Measurements from ENCODE around the gene IL10RB. TPM values are rescaled to one million over a fixed set of nuclear protein-coding genes. Genes with fewer than 3 reads are reported as not detected.
"Not testable (repeated sequence)": the region's sequence is repeated elsewhere in the genome, so short reads cannot be mapped to it uniquely, and the experiment has no call there.

The IL10RB gene
- total RNA-seq, 1 experiment from 2014 or later = 28.2 TPM

DNA sequence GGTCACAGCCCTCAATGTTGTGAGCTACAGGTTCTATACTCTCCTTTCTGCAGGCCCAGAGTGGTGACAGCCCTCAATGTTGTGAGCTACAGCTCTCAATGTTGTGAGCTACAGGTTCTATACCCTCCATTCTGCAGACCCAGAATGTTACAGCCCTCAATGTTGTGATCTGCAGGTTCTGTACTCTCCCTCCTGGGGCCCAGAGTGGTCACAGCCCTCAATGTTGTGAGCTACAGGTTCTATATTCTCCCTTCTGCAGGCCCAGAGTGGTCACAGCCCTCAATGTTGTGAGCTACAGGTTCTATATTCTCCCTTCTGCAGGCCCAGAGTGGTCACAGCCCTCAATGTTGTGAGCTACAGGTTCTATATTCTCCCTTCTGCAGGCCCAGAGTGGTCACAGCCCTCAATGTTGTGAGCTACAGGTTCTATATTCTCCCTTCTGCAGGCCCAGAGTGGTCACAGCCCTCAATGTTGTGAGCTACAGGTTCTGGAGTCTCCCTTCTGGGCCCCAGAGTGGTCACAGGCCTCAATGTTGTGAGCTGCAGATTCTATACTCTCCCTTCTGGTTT, 26.5 kb upstream of the IL10RB start:
- not testable (repeated sequence) for DNase-seq (ENCODE audit: extremely low read depth, low read depth)

DNA sequence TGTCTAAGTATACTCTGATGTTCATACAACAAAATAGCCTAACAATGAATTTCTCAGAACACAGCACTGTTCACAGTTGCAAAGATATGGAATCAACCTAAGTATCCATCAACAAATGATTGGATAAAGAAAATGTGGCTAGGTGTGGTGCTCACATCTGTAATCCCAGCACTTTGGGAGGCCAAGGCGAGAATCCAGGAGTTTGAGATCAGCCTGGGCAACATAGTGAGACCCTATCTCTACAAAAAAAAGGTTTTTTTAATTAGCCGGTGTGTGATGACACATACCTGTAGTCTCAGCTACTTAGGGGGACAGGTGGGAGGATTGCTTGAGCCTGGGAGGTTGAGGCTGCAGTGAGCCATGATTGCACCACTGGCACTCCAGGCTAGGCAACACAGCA, 25.8 kb upstream of the IL10RB start:
- no peak for DNase-seq (ENCODE audit: extremely low read depth, low read depth)

GRCh38 chr21:33241846-33242245, 24.3 kb upstream of the IL10RB start:
- DNase-seq (ENCODE audit: extremely low read depth, low read depth) = no peak

DNA sequence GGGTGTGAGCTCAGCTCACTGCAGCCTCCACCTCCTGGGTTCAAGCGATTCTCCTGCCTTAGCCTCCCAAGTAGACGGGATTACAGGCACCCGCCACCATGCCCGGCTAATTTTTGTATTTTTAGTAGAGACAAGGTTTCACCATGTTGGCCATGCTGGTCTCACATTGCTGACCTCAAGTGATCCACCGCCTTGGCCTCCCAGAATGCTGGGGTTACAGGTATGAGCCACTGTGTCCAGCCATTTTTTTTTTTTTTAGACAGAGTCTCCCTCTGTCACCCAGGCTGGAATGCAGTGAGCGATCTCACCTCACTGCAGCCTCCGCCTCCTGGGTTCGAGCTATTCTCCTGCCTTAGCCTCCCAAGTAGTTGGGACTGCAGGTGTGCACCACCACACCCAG, 23.3 kb upstream of the IL10RB start:
- DNase-seq (ENCODE audit: extremely low read depth, low read depth) = not testable (repeated sequence)

DNA sequence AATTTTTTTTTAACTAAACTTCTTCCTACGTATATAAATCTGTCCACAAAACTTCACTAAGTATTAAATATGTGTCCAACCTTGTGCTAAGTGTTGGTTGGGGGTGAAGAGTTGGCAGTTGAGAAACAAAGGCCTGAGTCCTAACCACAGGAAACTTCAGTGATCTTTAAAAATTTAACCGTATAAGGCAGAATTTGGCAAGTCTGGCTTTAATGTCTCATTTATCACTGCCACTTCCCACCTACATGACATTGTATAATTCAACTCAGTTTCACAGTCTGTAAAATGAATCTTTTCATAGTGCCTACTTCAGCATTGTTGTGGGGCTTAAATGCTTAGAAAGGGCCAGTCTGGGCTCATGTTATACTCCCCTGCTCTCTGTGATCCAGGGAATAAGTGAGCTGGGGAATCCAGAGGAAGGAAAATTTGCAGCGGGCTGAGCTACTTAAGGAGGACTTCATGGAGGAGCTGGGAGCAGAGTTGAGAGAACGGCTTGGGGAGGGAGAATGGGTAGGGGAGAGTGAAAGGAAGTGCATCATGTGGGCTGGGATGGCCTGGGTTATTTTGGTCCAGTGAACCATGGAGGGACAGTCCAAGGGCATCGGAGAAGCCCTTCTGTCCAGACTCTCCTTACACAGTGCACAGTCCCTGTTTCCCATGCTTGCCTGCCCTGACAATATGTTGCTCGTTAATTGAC, 21.9 kb upstream of the IL10RB start:
- DNase-seq (ENCODE audit: extremely low read depth, low read depth) = no peak

GRCh38 chr21:33244779-33245105, 21.4 kb upstream of the IL10RB start:
- DNase-seq (ENCODE audit: extremely low read depth, low read depth) = no peak

DNA sequence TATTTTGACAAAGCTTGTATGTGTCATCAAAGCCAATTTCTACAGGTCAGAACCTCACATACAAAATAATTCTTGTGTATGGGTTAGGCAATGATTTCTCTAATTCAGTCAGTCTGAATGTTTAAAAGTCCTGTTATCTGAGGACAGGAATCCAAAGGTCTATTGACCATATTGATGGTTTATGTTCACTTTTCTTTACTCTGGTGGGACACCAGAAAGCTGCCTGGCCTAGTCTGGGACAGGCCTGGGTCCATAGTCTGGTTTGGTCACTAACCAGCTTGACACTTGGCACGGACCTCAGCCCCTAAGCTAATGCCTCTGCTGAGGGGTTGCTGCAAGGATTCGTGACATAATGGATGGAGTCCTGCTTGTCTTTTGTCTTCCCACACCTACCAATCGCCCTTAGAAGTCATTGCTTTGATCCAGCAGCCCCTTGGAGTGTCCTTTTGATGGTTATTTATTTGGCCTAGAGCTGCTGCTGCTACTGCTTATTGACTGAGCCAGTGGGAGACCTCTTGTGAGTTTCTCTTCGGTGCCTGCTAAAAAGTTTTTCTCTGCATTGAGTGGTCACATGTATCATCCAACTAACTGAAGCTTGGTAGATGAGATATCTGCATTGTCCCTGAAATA, 20.8 kb upstream of the IL10RB start:
- DNase-seq (ENCODE audit: extremely low read depth, low read depth) = no peak

GRCh38 chr21:33246506-33246905, 19.7 kb upstream of the IL10RB start:
- DNase-seq (ENCODE audit: extremely low read depth, low read depth) = no peak

DNA sequence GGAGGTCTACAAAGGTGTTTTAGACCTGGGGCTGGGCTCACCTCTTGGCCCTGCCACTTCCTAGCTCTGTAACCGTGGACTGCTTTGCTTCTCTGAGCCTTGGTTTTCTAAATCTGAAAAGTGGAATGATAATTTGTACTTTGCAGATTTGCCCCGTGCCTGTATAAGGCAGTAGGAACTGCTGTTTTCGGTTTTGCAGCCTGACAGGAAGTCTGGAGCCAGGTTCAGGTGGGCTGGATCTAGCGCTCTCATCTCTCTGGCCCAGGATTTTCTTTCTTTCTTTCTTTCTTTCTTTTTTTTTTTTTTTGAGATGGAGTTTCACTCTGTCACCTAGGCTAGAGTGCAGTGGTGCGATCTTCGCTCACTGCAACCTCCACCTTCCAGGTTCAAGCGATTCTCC, 19.2 kb upstream of the IL10RB start:
- no peak for DNase-seq (ENCODE audit: extremely low read depth, low read depth)

DNA sequence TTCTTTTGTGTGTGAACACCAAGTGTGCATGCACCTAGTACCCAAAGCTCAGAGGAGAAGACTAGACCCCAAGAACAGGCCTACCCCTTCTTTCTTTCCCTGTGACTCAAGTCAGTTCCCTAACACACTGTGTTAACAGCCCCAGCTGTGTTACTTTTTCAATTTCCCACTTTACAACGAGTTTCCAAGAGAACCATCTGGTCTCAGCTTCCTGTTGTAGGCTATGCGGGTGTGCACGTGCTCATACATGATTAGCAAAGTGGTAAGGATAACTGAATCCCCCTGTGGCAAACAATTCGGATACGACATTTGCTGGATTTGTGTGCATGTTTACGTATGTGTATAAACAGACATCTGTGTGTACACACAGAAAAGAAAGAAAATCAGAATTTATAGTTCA, 18.6 kb upstream of the IL10RB start:
- DNase-seq (ENCODE audit: extremely low read depth, low read depth) = no peak

DNA sequence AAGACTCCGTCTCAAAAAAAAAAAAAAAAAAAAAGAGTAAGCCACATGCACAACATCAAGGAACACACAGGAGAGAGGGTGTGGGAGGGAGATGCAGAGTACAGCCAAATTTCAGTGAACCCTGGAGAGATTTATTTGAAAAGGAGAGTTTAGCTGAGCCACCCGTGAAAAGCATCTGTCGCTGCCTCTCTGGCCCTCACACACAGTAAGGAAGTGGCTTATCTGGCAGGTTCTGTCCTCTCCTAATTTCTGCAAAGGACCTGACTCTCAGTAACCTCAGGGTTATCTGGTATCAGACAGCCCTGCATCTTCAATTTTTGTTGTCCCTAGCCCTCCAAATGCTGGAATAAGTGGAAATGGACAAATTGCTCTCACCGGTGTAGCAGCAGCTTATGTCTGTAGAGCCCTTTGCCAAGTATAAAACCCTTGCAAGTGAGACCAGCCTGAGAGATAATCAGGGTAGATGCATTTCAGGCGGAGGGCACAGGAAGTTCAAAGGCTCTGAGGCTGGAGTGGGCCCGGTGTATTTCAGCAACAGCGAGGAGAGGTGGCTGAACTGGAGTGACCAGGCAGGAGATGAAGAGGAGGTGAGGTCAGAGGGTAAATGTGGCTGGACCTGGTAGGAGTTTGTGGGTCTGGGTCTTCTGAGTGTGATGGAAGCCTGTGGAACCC, 16.7 kb upstream of the IL10RB start:
- no peak for DNase-seq (ENCODE audit: extremely low read depth, low read depth)

DNA sequence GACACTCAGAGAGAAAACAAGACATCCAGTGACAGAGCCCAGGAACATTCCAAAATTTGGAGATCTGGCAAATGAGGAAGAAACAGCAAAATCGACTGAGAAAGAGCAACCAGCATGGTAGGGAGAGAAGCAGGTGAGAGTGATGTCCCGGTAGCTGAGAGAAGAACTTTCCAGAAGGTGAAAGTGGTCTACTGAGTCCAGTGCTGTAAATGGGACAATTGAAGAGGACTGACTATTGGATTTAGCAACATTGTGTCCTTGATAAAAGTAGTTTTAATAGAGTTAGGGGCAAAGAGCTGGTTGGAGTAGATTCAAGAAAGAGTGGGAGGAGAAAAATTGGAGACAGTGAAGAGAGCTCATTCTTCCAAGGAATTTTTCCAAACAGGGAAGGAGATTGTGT, 15.0 kb upstream of the IL10RB start:
- no peak for DNase-seq (ENCODE audit: extremely low read depth, low read depth)

DNA sequence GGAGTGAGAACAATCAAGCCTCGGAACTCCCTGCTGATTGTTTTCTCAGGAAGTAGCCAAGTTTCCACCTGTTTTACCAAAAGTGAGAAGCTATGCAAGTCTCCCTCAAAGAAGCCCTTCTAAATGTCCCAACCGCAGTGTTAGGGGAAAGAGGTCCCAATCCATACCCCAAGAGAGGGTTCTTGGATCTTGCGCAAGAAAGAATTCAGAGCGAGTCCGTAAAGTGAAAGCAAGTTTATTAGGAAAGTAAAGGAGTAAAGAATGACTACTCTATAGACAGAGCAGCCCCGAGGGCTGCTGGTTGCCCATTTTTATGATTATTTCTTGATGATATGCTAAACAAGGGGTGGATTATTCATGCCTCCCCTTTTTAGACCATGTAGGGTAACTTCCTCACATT, 12.8 kb upstream of the IL10RB start:
- not testable (repeated sequence) for DNase-seq (ENCODE audit: extremely low read depth, low read depth)

GRCh38 chr21:33254766-33255165, 11.4 kb upstream of the IL10RB start:
- no peak for DNase-seq (ENCODE audit: extremely low read depth, low read depth)

DNA sequence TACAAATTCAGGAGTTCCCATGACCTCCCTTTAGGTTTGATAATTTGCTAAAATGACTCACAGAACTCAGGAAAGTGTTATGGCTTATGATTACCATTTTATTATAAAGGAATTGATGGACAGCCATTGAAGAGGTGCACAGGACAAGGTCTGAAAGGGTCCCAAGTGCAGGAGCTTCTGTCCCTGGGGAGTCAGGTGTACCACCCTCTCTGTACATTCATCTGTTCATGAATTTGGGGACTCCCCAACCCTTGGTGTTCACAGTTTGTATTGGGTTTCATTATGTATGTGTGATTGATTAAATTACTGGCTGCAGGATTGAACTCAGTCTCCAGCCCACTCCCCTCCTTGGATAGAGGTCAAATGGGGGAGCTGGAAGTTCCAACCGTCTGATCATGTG, 10.8 kb upstream of the IL10RB start:
- no peak for DNase-seq (ENCODE audit: extremely low read depth, low read depth)

DNA sequence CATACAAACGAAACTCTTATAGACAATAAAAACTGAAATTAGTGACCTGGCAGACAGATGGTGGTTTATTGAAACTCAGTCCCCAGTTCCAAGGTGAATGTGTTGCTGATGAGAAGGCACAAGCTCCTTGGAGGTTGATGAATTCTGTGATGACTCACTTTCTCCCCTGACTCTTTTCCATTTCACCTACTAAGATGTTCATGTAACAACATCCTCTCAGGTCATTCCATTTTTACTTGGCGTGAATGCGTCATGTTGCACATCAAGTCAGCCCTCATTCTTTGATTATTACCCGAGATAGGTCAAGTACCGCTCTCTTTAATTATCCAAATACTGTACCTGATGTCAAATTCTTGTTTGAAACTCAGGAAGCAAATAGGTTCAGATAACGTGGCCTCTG, 10.1 kb upstream of the IL10RB start:
- no peak for DNase-seq (ENCODE audit: extremely low read depth, low read depth)

DNA sequence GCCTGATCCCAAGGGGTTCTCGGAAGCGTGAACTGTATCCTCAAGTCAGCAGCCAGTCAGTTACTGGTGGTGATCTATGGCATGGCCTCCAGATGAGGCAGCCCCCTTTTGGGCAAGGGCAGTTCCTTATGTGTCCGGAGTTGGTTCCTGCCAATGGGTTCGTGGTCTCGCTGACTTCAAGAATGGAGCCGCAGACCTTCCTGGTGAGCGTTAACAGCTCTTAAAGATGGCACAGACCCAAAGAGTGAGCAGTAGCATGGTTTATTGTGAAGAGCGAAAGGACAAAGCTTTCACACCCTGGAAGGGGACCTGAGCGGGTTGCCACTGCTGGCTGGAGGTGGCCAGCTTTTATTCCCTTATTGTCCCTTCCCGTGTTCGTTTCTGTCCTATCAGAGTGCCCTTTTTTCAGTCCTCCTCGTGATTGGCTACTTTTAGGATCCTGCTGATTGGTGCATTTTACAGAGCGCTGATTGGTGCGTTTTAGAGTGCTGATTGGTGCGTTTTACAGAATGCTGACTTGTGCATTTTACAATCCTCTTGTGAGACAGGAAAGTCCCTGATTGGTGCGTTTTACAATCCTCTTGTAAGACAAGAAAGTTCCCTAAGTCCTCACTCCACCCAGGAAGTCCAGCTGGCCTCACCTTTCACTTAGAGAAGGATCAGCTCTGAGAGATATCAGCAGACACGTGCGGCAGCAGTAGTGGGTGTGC, 8.9 kb upstream of the IL10RB start:
- no peak for DNase-seq (ENCODE audit: extremely low read depth, low read depth)

GRCh38 chr21:33258475-33258874, 7.7 kb upstream of the IL10RB start:
- no peak for DNase-seq (ENCODE audit: extremely low read depth, low read depth)

DNA sequence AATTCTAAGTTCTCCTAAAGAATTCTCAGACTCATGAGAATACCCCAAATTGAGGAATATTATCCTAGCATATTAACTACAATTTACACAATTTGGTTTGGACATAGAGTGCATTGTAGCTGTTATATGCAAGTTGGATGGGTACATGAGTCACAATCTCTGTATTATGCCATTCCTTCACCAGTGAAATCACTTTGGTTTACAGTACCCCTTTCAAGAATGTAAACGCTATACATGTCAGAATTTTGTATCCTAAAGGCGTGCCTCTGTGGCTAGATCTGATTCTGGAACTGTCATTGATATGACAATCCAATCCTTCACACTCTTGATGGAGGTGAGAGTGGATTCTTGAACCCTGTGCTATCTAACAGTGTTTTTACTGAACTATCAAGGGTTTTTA, 6.7 kb upstream of the IL10RB start:
- no peak for DNase-seq (ENCODE audit: extremely low read depth, low read depth)

DNA sequence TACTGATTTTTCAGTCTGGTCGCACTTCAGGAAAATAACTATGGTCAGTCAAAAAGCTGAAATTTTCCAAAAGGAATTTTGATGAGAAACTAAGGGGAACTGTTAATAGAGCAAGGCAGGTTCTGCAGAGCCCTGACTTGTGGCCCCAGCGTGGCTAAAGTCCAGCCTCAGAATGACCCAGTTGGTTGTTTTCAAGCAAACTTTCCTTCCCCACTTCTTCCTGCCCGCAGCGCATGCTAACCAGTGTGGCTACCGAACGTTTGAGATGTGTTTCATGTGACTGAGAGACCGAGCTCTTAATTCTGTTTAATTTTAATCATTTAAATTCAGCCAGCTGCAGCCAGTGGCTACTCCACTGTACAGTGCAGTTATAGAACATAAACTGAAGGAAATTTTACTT, 6.2 kb upstream of the IL10RB start:
- no peak for DNase-seq (ENCODE audit: extremely low read depth, low read depth)

DNA sequence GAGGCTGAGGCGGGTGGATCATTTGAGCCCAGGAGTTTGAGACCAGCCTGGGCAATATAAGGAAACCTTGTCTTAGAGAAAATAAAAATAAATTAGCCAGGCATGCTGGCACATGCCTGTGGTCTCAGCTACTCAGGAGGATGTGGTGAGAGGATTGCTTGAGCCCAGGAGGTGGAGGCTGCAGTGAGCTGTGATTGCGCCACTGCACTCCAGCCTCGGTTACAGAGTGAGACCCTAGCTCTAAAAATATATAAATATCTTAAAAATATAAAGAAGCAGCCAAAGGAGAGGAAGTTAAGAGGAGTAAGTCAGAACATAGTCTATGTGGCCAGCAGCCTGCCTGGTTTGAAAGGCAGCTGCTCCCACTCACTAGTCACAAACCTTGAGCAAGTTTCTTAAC, 4.5 kb upstream of the IL10RB start:
- DNase-seq (ENCODE audit: extremely low read depth, low read depth) = no peak
